ENCODE measurements around the gene GCHFR.

DNA sequence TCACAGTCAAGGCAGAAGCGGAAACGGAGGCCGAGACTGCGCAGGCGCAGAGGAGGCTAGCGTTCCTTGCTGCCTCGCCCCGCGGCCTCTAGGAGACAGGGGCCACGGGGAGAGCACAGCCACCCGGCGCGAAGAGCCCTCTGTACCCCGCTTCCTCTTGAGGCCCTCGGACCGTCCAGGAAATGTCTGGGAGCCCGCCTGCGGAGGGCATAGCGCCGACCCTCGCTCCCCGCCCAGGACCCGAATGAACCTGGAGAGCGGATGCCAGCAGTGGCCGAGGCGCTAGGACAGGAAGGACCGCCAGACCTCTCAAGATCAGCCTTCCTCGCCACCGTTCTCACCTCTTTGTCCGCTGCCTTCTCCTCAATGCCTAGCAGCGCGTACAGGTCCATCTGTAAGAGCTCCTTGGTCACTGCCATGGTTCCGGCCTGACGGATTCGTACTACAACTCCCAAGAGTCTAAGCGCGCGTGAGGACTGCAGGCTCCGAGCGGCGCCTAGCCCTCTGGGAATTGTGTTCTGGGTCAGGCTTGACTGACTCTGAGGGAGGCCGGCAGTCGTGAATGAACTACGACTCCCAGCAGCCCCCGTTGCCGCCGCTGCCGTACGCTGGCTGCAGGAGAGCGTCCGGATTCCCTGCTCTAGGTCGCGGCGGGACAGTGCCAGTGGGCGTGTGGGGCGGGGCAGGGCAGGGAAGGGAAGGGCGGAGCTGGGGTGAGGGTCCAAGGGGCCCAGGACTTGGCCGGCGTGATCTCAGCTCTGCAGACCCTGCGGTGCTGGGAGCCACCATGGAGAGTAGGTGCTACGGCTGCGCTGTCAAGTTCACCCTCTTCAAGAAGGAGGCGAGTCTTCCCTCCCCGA is 43.4 kb downstream of the GCHFR start, which contains the start of the genes DNAJC17 and ZFYVE19:
- TF ChIP-seq, protein P1, sequence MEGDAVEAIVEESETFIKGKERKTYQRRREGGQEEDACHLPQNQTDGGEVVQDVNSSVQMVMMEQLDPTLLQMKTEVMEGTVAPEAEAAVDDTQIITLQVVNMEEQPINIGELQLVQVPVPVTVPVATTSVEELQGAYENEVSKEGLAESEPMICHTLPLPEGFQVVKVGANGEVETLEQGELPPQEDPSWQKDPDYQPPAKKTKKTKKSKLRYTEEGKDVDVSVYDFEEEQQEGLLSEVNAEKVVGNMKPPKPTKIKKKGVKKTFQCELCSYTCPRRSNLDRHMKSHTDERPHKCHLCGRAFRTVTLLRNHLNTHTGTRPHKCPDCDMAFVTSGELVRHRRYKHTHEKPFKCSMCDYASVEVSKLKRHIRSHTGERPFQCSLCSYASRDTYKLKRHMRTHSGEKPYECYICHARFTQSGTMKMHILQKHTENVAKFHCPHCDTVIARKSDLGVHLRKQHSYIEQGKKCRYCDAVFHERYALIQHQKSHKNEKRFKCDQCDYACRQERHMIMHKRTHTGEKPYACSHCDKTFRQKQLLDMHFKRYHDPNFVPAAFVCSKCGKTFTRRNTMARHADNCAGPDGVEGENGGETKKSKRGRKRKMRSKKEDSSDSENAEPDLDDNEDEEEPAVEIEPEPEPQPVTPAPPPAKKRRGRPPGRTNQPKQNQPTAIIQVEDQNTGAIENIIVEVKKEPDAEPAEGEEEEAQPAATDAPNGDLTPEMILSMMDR (IDR thresholded peaks at IDR 0.05; ENCODE audit: low read depth, low read length, poor library complexity, severe bottlenecking) = peak; percentile 19
- TF ChIP-seq EZH2phosphoT487 (IDR thresholded peaks at IDR 0.05; ENCODE audit: borderline replicate concordance, low read length) = no peak
